PC-3 (cell line): Measurements from ENCODE around the gene TMEM200C. TPM values are rescaled to one million over a fixed set of nuclear protein-coding genes. Genes with fewer than 3 reads are reported as not detected.

Source experiments
- ATAC-seq: fragments of 200-7000 bp; cut with Tn5 transposase; 2 replicates; pipeline ENCODE4 v1.9.1; 2020; ENCODE audit warnings: mild to moderate bottlenecking, moderate library complexity
- BruUV-seq: library from RNA; stranded (reverse); fragments of 400-500 nt; replicated peaks from 2 replicates; lab custom pipeline; 2021; lab: Mats Ljungman, UMichigan
- CTCF ChIA-PET: fragments of 300-600 bp; sonication (Branson Sonifier 250); formaldehyde crosslinking; loops from one replicate; lab custom pipeline; 2022; ENCODE audit warnings: antibody characterized with exemption; lab: Charles Lee
- POLR2A ChIA-PET: fragments of 300-600 bp; sonication (Branson Sonifier 250); formaldehyde crosslinking; loops from one replicate; lab custom pipeline; 2022; ENCODE audit warnings: antibody characterized with exemption; ENCODE audit not compliant: unreplicated experiment; lab: Charles Lee
- DNase-seq: peaks from one replicate; pipeline ENCODE4 v3.0.0-alpha.2; 2015
- H2AFZ ChIP-seq: fragments of 300-600 bp; sonication (generic); 2 replicates; pipeline ENCODE4 v1.6.0; 2016; ENCODE audit warnings: antibody characterized with exemption, low read length
- H3F3A ChIP-seq: fragments of 300-600 bp; sonication (generic); one replicate; pipeline ENCODE4 v1.6.0; 2017; ENCODE audit warnings: antibody characterized with exemption, low read length, control low read depth, mild to moderate bottlenecking; ENCODE audit not compliant: unreplicated experiment
- H3K27ac ChIP-seq: fragments of 300-600 bp; sonication (generic); 2 replicates; pipeline ENCODE4 v1.5.1; 2016; ENCODE audit warnings: mild to moderate bottlenecking, low read length
- H3K27me3 ChIP-seq: fragments of 300-600 bp; sonication (generic); 2 replicates; pipeline ENCODE4 v1.6.1; 2016; ENCODE audit warnings: low read length, mixed read lengths
- H3K36me3 ChIP-seq: fragments of 300-600 bp; sonication (generic); 2 replicates; pipeline ENCODE4 v1.6.1; 2016; ENCODE audit warnings: low read depth, mixed run types, low read length, mixed read lengths
- H3K4me1 ChIP-seq: fragments of 300-600 bp; sonication (generic); 2 replicates; pipeline ENCODE4 v1.5.1; 2016; ENCODE audit warnings: low read length; ENCODE audit not compliant: insufficient read depth
- H3K4me2 ChIP-seq: fragments of 300-600 bp; sonication (generic); 2 replicates; pipeline ENCODE4 v1.6.0; 2016; ENCODE audit warnings: low read length
- H3K4me3 ChIP-seq: fragments of 300-600 bp; sonication (generic); 2 replicates; pipeline ENCODE4 v1.5.1; 2016; ENCODE audit warnings: mild to moderate bottlenecking, low read length, mixed read lengths
- H3K79me2 ChIP-seq: fragments of 300-600 bp; sonication (generic); 2 replicates; pipeline ENCODE4 v1.6.1; 2017; ENCODE audit warnings: low read length, mixed read lengths
- H3K9ac ChIP-seq: fragments of 300-600 bp; sonication (generic); 2 replicates; pipeline ENCODE4 v1.6.0; 2016; ENCODE audit warnings: mild to moderate bottlenecking, low read length
- H3K9me2 ChIP-seq: fragments of 300-600 bp; sonication (generic); replicated peaks from 2 replicates; pipeline ENCODE4 v1.6.1; 2016; ENCODE audit warnings: mixed run types, low read length, mixed read lengths
- H3K9me3 ChIP-seq: fragments of 300-600 bp; sonication (generic); 2 replicates; pipeline ENCODE4 v1.6.1; 2016; ENCODE audit warnings: low read length, mixed read lengths
- H4K20me1 ChIP-seq: fragments of 300-600 bp; sonication (generic); 2 replicates; pipeline ENCODE4 v1.6.1; 2016; ENCODE audit warnings: low read length, mixed read lengths
- EZH2 ChIP-seq: fragments of 300-600 bp; sonication (generic); IDR thresholded peaks from one replicate; pipeline ENCODE4 v1.6.1; 2017; ENCODE audit warnings: antibody characterized with exemption, mild to moderate bottlenecking, low read length; ENCODE audit not compliant: unreplicated experiment
- EZH2phosphoT487 ChIP-seq: fragments of 300-600 bp; sonication (generic); IDR thresholded peaks from 2 replicates; pipeline ENCODE4 v1.6.1; 2018; ENCODE audit warnings: mild to moderate bottlenecking, antibody characterized with exemption, low read length, borderline replicate concordance
- intact Hi-C: fragments of 100-400 bp; cut with micrococcal nuclease; formaldehyde crosslinking; loops from 2 replicates; pipeline ENCODE4 v1.9.0; 2023
- total RNA-seq: library from RNA; depleted of rRNA; stranded (reverse); fragments of >200 nt; gene quantifications from 2 replicates; pipeline ENCODE4 v1.2.3, GENCODE V29; 2014
- TF ChIP-seq, protein P1 (sequence below): fragments of 300-600 bp; sonication (generic); conservative IDR thresholded peaks from 2 replicates; pipeline ENCODE4 v1.5.1; 2017; ENCODE audit warnings: antibody characterized with exemption, low read depth, mild to moderate bottlenecking, low read length

The TMEM200C gene
- total RNA-seq, 1 experiment from 2014 or later: 6.5 TPM

- no peak for TF ChIP-seq EZH2phosphoT487
- TF ChIP-seq, protein P1, sequence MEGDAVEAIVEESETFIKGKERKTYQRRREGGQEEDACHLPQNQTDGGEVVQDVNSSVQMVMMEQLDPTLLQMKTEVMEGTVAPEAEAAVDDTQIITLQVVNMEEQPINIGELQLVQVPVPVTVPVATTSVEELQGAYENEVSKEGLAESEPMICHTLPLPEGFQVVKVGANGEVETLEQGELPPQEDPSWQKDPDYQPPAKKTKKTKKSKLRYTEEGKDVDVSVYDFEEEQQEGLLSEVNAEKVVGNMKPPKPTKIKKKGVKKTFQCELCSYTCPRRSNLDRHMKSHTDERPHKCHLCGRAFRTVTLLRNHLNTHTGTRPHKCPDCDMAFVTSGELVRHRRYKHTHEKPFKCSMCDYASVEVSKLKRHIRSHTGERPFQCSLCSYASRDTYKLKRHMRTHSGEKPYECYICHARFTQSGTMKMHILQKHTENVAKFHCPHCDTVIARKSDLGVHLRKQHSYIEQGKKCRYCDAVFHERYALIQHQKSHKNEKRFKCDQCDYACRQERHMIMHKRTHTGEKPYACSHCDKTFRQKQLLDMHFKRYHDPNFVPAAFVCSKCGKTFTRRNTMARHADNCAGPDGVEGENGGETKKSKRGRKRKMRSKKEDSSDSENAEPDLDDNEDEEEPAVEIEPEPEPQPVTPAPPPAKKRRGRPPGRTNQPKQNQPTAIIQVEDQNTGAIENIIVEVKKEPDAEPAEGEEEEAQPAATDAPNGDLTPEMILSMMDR: no peak
- TF ChIP-seq EZH2: no peak
- H3K4me3 ChIP-seq: no peak overlapping the region
- H3K27ac ChIP-seq: no peak overlapping the region
- H3K9me3 ChIP-seq: no peaks in the 10 kb centered on the region
- DNase-seq (no peak), ATAC-seq (no peak)
- intact Hi-C loops: loop anchor here (10.0 kb wide), 1 partner anchor 850 kb away; the partner anchor contains the start of gene ARHGAP28
- no peaks in the 10 kb centered on the region for H3K9me2 ChIP-seq
- no peaks in the 10 kb centered on the region for H3F3A ChIP-seq
- no peak overlapping the region for H3K4me2 ChIP-seq
- POLR2A ChIA-PET: no interaction called here
- no peak overlapping the region for H3K9ac ChIP-seq
- CTCF ChIA-PET: no interaction called here
- H2AFZ ChIP-seq: no peak overlapping the region
- H4K20me1 ChIP-seq: no peaks in the 10 kb centered on the region
- BruUV-seq: no TSS peak
- H3K27me3 ChIP-seq: peaks cover 4% of the 10 kb centered on the region; the same call in 1 of the 2 replicates
- H3K4me1 ChIP-seq: no peaks in the 10 kb centered on the region
- H3K36me3 ChIP-seq: no peaks in the 10 kb centered on the region
- no peaks in the 10 kb centered on the region for H3K79me2 ChIP-seq
Measured at GRCh38 chr18:5874336-5874735, 21.0 kb downstream of the TMEM200C start.

- TF ChIP-seq EZH2 (no peak), EZH2phosphoT487 (no peak)
- TF ChIP-seq, protein P1: no peak
- Histone ChIP-seq H3K4me1 (no peaks in the 10 kb centered on the region), H3K27me3 (peaks cover 4% of the 10 kb centered on the region; the same call in 1 of the 2 replicates), H3K9me3 (no peaks in the 10 kb centered on the region), H3K4me2 (no peak overlapping the region), H3K9ac (no peak overlapping the region), H3K27ac (no peak overlapping the region), H3F3A (no peaks in the 10 kb centered on the region), H2AFZ (no peak overlapping the region), H3K4me3 (no peak overlapping the region), H3K79me2 (no peaks in the 10 kb centered on the region), H3K36me3 (no peaks in the 10 kb centered on the region), H3K9me2 (no peaks in the 10 kb centered on the region), H4K20me1 (no peaks in the 10 kb centered on the region)
- no TSS peak for BruUV-seq
- intact Hi-C loops: loop anchor here (10.0 kb wide), 1 partner anchor 852 kb away; the partner anchor contains the start of gene ARHGAP28
- DNase-seq (no peak), ATAC-seq (no peak)
- CTCF ChIA-PET: no interaction called here
- POLR2A ChIA-PET: no interaction called here
Measured at GRCh38 chr18:5872886-5873285, 22.4 kb downstream of the TMEM200C start.

- BruUV-seq: no TSS peak
- Histone ChIP-seq H4K20me1 (no peaks in the 10 kb centered on the region), H3K4me3 (no peak overlapping the region), H3K9ac (no peak overlapping the region), H3K27me3 (peaks cover 4% of the 10 kb centered on the region; the same call in 1 of the 2 replicates), H2AFZ (no peak overlapping the region), H3K79me2 (no peaks in the 10 kb centered on the region), H3K4me2 (no peak overlapping the region), H3F3A (no peaks in the 10 kb centered on the region), H3K9me2 (no peaks in the 10 kb centered on the region), H3K4me1 (no peaks in the 10 kb centered on the region), H3K27ac (no peak overlapping the region), H3K36me3 (no peaks in the 10 kb centered on the region), H3K9me3 (no peaks in the 10 kb centered on the region)
- ATAC-seq (no peak), DNase-seq (no peak)
- POLR2A ChIA-PET: no interaction called here
- TF ChIP-seq EZH2: no peak
- no peak for TF ChIP-seq EZH2phosphoT487
- TF ChIP-seq, protein P1: no peak
- intact Hi-C loops: loop anchor here (10.0 kb wide), 1 partner anchor 853 kb away; the partner anchor contains the start of gene ARHGAP28
- CTCF ChIA-PET: no interaction called here
Measured at GRCh38 chr18:5871426-5871825, 23.9 kb downstream of the TMEM200C start.
